Caco-2 (cell line): Measurements from ENCODE around the gene DGKQ. TPM values are rescaled to one million over a fixed set of nuclear protein-coding genes. Genes with fewer than 3 reads are reported as not detected.
A peak's percentile ranks its signal among the peaks of the same experiment; 100 is the strongest.

Experiments used
- BruUV-seq: library from RNA; stranded (reverse); fragments of 400-500 nt; replicated peaks from 2 replicates; lab custom pipeline; 2021; lab: Mats Ljungman, UMichigan
- CTCF ChIA-PET: fragments of 300-600 bp; sonication (Branson Sonifier 250); formaldehyde crosslinking; loops from one replicate; lab custom pipeline; 2022; ENCODE audit warnings: antibody characterized with exemption; lab: Charles Lee
- POLR2A ChIA-PET: fragments of 300-600 bp; sonication (Branson Sonifier 250); formaldehyde crosslinking; loops from one replicate; lab custom pipeline; 2022; ENCODE audit warnings: antibody characterized with exemption; lab: Charles Lee
- DNase-seq, 2 experiments: peaks; one replicate each; pipeline versions ENCODE4 v3.0.0 to v3.0.0-alpha.2; 2020 to 2022
- H3K27me3 ChIP-seq: replicated peaks from 2 replicates; pipeline ENCODE4 v1.6.0; 2011; ENCODE audit warnings: low read length; ENCODE audit not compliant: control insufficient read depth, insufficient read depth
- H3K36me3 ChIP-seq: 2 replicates; pipeline ENCODE4 v1.5.1; 2011; ENCODE audit warnings: low read length; ENCODE audit not compliant: control insufficient read depth, insufficient read depth
- H3K4me1 ChIP-seq: fragments of 250-450 bp; sonication (Bioruptor Pico); 2 replicates; pipeline ENCODE4 v1.5.1; 2020; ENCODE audit warnings: mild to moderate bottlenecking
- H3K4me3 ChIP-seq: 2 replicates; pipeline ENCODE4 v1.5.1; 2011; ENCODE audit warnings: low read depth, mild to moderate bottlenecking, control low read depth, low read length
- H3K9me3 ChIP-seq: fragments of 250-450 bp; sonication (Bioruptor Pico); 2 replicates; pipeline ENCODE4 v1.5.1; 2020; ENCODE audit warnings: mild to moderate bottlenecking, moderate library complexity
- H3K27ac Mint-ChIP-seq: one replicate; pipeline ENCODE4 v1.8.0; 2022; ENCODE audit warnings: mixed read lengths; ENCODE audit not compliant: unreplicated experiment
- H3K27me3 Mint-ChIP-seq: one replicate; pipeline ENCODE4 v1.8.0; 2022; ENCODE audit warnings: mixed read lengths; ENCODE audit not compliant: insufficient read depth, unreplicated experiment
- H3K36me3 Mint-ChIP-seq: one replicate; pipeline ENCODE4 v1.8.0; 2022; ENCODE audit warnings: mild to moderate bottlenecking, mixed read lengths; ENCODE audit not compliant: insufficient read depth, unreplicated experiment
- H3K4me1 Mint-ChIP-seq: one replicate; pipeline ENCODE4 v1.8.0; 2022; ENCODE audit warnings: low read depth, mixed read lengths; ENCODE audit not compliant: unreplicated experiment
- H3K4me3 Mint-ChIP-seq: one replicate; pipeline ENCODE4 v1.8.0; 2022; ENCODE audit warnings: mild to moderate bottlenecking, moderate library complexity, mixed read lengths; ENCODE audit not compliant: unreplicated experiment
- H3K9me3 Mint-ChIP-seq: one replicate; pipeline ENCODE4 v1.8.0; 2022; ENCODE audit warnings: mixed read lengths; ENCODE audit not compliant: unreplicated experiment
- intact Hi-C: fragments of 100-400 bp; cut with micrococcal nuclease; formaldehyde crosslinking; loops from one replicate; pipeline ENCODE4 v1.10.0; 2022; ENCODE audit not compliant: unreplicated experiment
- total RNA-seq: library from RNA; stranded (reverse); gene quantifications from 2 replicates; pipeline ENCODE4 v1.2.3, GENCODE V29; 2022
- TF ChIP-seq, protein P1 (sequence below), 2 experiments: fragments of 200-600 bp in 1 of 2; IDR thresholded peaks; 1 replicate in 1 of 2; 2 replicates in 1 of 2; pipeline versions ENCODE4 v1.5.1 to v1.8.0; 2011 to 2022; ENCODE audit warnings: antibody characterized with exemption in 1 of 2, control low read depth in 1 of 2, inconsistent platforms in 1 of 2, low read depth in 1 of 2, low read length in 1 of 2, mild to moderate bottlenecking in 1 of 2, moderate library complexity in 1 of 2; ENCODE audit not compliant: insufficient read depth in 1 of 2, severe bottlenecking in 1 of 2, unreplicated experiment in 1 of 2

The DGKQ gene
- total RNA-seq, 1 experiment from 2014 or later: 14.1 TPM

DNA sequence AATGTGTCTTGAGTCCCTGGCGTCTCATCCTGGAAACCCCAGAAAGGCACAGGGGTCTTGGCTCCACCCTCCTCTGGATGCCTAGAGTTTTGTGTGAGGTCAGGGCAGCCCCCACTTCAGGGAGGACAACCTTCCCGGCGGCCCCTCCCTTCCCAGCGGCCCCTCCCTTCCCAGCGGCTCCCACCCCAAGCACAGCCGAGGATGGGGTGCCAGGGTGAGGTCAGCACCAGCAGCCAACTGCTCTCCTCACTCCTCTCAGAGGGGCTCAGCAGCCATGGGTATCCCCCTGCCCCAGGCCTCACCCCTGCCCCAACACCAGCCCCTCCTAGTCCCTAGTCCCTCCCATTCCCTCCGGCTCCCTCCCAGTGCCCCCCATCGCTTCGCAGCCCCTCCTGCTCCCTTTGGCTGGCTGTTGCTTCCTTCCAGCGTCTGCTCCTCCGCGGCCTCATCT is 17.4 kb downstream of the DGKQ start:
- Histone ChIP-seq H3K4me3 (no peak overlapping the region), H3K9me3 (no peaks in the 10 kb centered on the region), H3K36me3 (no peaks in the 10 kb centered on the region), H3K4me1 (no peaks in the 10 kb centered on the region), H3K27me3 (no peaks in the 10 kb centered on the region)
- DNase-seq: peak in 1 of 2 experiments; percentile 28
- ChIA-PET POLR2A (no interaction called here), CTCF (no interaction called here)
- Mint-ChIP-seq H3K36me3 (peaks cover 25% of the 10 kb centered on the region), H3K9me3 (no peaks in the 10 kb centered on the region), H3K4me3 (no peak overlapping the region), H3K4me1 (no peaks in the 10 kb centered on the region), H3K27me3 (no peaks in the 10 kb centered on the region), H3K27ac (no peak overlapping the region)
- no TSS peak for BruUV-seq
- TF ChIP-seq, protein P1, sequence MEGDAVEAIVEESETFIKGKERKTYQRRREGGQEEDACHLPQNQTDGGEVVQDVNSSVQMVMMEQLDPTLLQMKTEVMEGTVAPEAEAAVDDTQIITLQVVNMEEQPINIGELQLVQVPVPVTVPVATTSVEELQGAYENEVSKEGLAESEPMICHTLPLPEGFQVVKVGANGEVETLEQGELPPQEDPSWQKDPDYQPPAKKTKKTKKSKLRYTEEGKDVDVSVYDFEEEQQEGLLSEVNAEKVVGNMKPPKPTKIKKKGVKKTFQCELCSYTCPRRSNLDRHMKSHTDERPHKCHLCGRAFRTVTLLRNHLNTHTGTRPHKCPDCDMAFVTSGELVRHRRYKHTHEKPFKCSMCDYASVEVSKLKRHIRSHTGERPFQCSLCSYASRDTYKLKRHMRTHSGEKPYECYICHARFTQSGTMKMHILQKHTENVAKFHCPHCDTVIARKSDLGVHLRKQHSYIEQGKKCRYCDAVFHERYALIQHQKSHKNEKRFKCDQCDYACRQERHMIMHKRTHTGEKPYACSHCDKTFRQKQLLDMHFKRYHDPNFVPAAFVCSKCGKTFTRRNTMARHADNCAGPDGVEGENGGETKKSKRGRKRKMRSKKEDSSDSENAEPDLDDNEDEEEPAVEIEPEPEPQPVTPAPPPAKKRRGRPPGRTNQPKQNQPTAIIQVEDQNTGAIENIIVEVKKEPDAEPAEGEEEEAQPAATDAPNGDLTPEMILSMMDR (IDR thresholded peaks at IDR 0.05; ENCODE audit: insufficient read depth in 1 of 2, low read depth in 1 of 2, low read length in 1 of 2, severe bottlenecking in 1 of 2, unreplicated experiment in 1 of 2): no peak
- intact Hi-C loops: no loop called here

DNA sequence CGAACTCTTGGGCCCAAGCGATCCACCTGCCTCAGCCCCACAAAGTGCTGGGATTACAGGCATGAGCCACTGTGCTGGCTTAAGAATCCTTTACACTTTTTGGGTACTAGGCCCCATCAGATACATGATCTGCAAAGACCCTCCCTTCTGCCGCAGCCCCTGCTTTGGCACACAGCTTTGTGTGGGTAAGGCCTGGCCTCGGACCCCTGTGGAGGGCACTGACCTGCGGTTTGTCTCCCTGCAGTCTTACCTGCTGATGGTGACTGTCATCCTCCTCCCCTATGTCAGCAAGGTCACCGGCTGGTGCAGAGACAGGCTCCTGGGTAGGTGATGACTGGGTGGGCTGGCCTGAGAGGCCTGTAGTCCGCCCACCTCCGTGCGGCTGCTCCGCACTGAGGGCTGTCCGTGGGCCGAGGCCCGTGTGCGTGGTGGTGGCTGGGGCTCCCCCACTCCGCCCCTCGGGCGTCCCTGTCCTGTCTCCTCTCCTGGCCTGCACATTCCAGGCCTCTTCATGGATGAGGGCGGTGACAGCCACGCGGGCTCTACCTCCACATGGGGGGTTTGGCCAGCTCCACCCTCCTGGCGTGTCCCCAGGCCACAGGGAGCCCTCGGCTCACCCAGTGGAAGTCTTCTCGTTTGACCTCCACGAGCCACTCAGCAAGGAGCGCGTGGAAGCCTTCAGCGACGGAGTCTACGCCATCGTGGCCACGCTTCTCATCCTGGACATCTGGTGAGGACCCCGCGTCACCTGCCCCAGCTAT is 18.0 kb downstream of the DGKQ start:
- H3K4me1 ChIP-seq: no peaks in the 10 kb centered on the region
- H3K9me3 ChIP-seq: no peaks in the 10 kb centered on the region
- no TSS peak for BruUV-seq
- no peaks in the 10 kb centered on the region for H3K27me3 ChIP-seq
- Mint-ChIP-seq H3K27ac (no peak overlapping the region), H3K27me3 (no peaks in the 10 kb centered on the region), H3K4me3 (no peak overlapping the region), H3K4me1 (no peaks in the 10 kb centered on the region), H3K36me3 (peaks cover 19% of the 10 kb centered on the region), H3K9me3 (no peaks in the 10 kb centered on the region)
- POLR2A ChIA-PET: no interaction called here
- DNase-seq: peak in 1 of 2 experiments; percentile 29
- intact Hi-C loops: no loop called here
- no peak overlapping the region for H3K4me3 ChIP-seq
- no peaks in the 10 kb centered on the region for H3K36me3 ChIP-seq
- CTCF ChIA-PET: no interaction called here
- TF ChIP-seq, protein P1 (IDR thresholded peaks at IDR 0.05; ENCODE audit: insufficient read depth in 1 of 2, low read depth in 1 of 2, low read length in 1 of 2, severe bottlenecking in 1 of 2, unreplicated experiment in 1 of 2): no peak

DNA sequence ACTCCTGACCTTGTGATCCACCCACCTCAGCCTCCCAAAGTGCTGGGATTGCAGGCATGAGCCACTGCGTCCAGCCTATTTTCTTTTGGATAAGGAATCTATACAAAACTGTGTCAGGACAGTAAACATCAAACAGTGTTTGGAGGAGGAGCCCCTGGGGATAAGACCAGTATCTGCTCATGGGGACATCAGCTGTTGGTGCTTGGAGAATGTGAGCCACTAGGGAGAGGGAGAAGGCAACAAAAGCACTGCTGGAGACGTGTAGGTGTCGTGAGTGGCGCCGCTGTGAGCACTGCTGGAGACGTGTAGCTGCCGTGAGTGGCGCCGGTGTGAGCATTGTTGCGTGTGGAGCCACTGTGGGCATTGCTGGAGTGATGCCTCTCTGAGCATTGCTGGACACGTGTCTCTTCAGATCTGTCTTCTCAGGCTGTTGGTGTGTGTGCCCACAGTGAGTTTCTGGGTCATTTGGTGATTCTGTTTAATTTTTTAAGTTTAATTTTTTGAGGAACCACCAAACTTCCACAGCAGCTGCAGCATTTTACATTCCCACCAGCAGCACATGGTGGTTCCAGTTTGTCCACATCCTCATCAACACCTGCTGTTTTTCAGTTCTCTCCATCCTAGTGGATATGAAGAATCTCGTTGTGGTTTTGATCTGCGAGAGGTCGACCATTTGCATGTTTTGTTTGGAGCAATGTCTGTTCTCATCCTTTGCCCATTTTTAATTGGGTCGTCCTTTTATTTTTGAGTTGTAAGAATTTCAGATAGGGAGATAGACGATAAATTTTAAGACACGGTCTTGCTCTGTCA is 19.0 kb downstream of the DGKQ start:
- no peaks in the 10 kb centered on the region for H3K4me1 Mint-ChIP-seq
- Histone ChIP-seq H3K4me1 (no peaks in the 10 kb centered on the region), H3K27me3 (no peaks in the 10 kb centered on the region), H3K9me3 (no peaks in the 10 kb centered on the region), H3K36me3 (no peaks in the 10 kb centered on the region), H3K4me3 (no peak overlapping the region)
- no TSS peak for BruUV-seq
- ChIA-PET POLR2A (no interaction called here), CTCF (no interaction called here)
- no peaks in the 10 kb centered on the region for H3K27me3 Mint-ChIP-seq
- DNase-seq: no peak
- TF ChIP-seq, protein P1 (IDR thresholded peaks at IDR 0.05; ENCODE audit: insufficient read depth in 1 of 2, low read depth in 1 of 2, low read length in 1 of 2, severe bottlenecking in 1 of 2, unreplicated experiment in 1 of 2): no peak
- H3K9me3 Mint-ChIP-seq: no peaks in the 10 kb centered on the region
- peaks cover 13% of the 10 kb centered on the region for H3K36me3 Mint-ChIP-seq
- no peak overlapping the region for H3K4me3 Mint-ChIP-seq
- no peak overlapping the region for H3K27ac Mint-ChIP-seq
- intact Hi-C loops: no loop called here
